Cardiac septum (tissue), 1 donor: ENCODE data around the gene NOS1AP. TPM values are rescaled to one million over a fixed set of nuclear protein-coding genes. Genes with fewer than 3 reads are reported as not detected.

ENCODE experiments used
- DNase-seq: peaks from one replicate; pipeline ENCODE4 v3.0.0-alpha.2; 2020; ENCODE audit warnings: low spot score
- intact Hi-C: fragments of 100-400 bp; cut with DNase I; formaldehyde crosslinking; loops from one replicate; pipeline ENCODE4 v1.14.0; 2022
- total RNA-seq: library from RNA; stranded (reverse); fragmentation: NEBNext Ultra II Directional; extraction: Animal tissue kit (Norgen Biotek cat#: 25700); gene quantifications from one replicate; pipeline ENCODE4 v1.2.1, GENCODE V29; 2021
- donor health status: DM: no; HTN: no; CAD: no.

The NOS1AP gene
- total RNA-seq, 1 donor from 2014 or later, result 2.0 TPM

- DNase-seq, result no peak
- intact Hi-C loops, result no loop called here
These were observed 312.7 kb downstream of the NOS1AP start for GRCh38 chr1:162381941-162382750.

GRCh38 chr1:162383091-162383490 lies 313.6 kb downstream of the NOS1AP start:
- no peak for DNase-seq
- intact Hi-C loops, result no loop called here

DNA sequence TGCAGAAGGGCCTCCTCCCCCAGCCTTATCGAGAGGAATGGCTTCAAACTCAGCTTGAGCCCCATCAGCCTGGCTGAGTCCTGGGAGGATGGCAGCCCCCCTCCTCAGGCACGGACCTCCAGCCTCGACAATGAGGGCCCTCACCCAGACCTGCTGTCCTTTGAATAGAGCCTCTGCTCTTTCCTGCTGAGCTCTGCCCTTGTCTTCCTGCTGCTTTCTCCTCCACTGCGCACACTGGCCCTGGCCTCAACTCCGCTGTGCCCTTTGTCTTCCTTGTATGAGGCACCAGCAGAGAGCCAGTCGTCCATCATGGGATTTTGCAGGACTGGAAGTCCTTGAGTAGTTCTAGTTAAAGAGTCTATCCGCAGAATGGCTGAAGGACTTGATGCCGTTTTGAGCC lies 314.0 kb downstream of the NOS1AP start:
- DNase-seq, result no peak
- intact Hi-C loops, result no loop called here

DNA sequence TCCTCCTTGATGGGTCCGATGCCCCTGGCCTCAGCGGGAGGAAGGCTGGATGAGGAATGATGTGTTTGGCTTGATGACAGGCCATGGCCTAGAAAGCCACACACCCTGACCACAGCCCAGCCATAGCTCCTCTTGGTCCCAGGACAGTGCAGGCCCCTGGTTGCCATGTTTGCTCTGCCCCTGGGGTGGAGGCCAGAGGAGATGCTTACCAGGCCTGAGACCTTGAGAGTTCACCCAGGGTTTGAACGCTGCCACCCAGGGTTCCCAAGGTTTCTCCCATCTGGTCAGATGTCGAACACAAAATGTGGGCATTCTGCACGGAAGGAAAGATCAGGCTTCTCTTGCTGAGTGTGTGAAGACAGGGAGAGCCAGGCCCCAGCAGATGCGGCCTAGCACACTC lies 314.6 kb downstream of the NOS1AP start:
- intact Hi-C loops, result no loop called here
- no peak for DNase-seq

GRCh38 chr1:162384601-162385279 lies 315.2 kb downstream of the NOS1AP start:
- intact Hi-C loops, result no loop called here
- no peak for DNase-seq

GRCh38 chr1:162385280-162385623 lies 315.8 kb downstream of the NOS1AP start:
- intact Hi-C loops, result no loop called here
- DNase-seq, result no peak

DNA sequence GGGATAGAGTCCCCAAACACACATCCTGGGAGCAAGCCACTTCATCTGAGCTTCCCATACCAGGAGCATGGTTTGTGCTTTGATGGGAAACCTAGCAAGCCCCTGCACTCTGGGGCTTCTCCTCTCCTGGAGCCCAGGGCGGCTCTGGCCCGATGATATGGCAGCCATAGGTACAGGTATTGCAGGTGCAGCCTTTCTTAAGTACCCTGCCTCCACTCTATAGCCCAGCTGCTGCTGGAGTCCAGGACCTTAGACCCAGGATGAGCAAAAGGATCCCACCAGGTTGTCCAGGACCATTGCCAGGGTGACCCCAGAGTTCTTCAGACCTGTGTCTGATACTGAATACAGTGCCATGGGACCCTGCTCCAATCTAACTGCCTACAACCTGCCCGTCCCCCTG lies 316.2 kb downstream of the NOS1AP start:
- intact Hi-C loops, result no loop called here
- DNase-seq, result no peak

- no peak for DNase-seq
- intact Hi-C loops, result no loop called here
These were observed 317.1 kb downstream of the NOS1AP start for GRCh38 chr1:162386292-162387225.

DNA sequence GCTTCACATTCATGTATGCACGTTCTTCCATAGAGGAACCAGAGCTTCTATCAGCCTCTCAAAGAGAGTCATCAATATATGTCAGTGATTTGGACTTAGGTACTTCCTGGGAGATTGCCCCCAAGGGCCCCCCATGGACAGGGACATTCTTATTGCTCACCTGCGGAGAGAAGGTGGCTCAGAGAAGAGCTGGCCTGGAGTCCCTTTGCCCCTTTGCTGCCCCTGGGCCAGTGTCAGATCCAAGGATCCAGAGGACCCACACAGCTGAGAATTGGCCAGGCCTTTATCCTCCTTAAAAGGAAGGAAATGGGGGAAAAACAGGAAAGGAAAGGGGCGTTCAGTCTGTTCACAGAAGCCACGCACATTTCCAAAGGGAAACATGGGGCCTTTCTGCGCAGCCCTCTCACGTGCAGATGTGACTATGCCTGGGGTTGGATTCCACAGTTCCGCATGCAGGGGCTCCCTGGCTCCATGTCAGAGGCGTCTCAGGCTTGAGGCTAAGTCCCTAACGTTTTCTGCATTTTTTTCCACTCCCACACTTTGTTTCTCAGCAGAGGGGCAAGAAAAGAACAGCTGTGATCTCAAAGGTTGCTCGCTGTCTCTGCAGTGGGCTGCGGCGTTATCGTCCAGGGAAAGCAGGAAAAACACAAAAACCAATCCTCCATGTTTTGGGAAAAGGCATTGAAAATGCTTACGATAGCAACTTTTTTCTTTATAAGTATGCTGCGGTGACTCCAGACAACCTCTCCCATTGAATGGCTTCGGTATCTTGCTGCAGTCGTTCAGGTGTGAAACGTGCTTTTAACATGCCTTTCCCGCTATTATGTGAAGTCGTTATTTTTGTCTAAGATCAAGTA lies 318.0 kb downstream of the NOS1AP start:
- intact Hi-C loops, result no loop called here
- no peak for DNase-seq

GRCh38 chr1:162388083-162388594 lies 318.6 kb downstream of the NOS1AP start:
- DNase-seq, result no peak
- intact Hi-C loops, result no loop called here

GRCh38 chr1:162388615-162389014 lies 319.1 kb downstream of the NOS1AP start:
- no peak for DNase-seq
- intact Hi-C loops, result no loop called here

DNA sequence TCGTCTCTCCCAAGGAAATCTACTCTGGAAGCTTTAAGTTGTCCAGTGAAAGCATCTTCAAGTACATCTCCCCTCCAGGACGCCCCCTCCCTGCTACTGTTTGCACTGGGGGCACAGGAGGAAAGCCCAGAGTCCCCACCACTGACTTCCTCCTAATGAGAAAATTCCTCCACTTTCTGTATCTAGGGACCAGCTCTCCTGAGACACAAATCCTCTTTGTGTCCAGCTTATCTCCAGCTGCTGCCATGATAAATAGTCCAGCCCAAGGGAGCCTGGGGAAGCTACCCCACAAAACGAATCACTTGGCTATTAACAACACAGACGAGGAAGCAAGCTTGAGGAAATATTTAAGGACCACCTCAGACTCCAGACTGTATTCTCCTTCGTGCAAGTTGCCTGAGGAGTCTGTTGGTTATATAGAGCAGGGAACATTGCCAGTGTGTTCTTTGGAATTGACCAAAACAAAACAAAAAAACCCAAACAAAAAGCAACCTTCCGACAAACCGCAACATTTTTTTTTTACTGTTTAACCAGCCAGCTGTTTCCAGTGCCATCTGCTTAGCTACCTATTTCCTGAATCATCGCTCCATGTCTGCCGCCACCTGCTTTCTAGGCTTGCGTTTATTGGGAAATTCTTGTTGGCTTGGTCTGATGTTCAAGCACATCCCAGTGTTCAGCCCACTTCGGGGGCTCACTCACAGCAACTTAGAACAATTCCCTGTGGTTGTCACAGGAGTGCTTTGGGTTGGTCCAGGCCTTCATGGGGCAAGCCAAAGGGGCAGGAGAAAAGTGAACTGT lies 319.7 kb downstream of the NOS1AP start:
- DNase-seq, result no peak
- intact Hi-C loops, result no loop called here

GRCh38 chr1:162389971-162390370 lies 320.5 kb downstream of the NOS1AP start:
- no peak for DNase-seq
- intact Hi-C loops, result loop anchor here (2.0 to 5.0 kb wide), 2 partner anchors 113 to 333 kb away; no protein-coding TSS in a partner anchor

DNA sequence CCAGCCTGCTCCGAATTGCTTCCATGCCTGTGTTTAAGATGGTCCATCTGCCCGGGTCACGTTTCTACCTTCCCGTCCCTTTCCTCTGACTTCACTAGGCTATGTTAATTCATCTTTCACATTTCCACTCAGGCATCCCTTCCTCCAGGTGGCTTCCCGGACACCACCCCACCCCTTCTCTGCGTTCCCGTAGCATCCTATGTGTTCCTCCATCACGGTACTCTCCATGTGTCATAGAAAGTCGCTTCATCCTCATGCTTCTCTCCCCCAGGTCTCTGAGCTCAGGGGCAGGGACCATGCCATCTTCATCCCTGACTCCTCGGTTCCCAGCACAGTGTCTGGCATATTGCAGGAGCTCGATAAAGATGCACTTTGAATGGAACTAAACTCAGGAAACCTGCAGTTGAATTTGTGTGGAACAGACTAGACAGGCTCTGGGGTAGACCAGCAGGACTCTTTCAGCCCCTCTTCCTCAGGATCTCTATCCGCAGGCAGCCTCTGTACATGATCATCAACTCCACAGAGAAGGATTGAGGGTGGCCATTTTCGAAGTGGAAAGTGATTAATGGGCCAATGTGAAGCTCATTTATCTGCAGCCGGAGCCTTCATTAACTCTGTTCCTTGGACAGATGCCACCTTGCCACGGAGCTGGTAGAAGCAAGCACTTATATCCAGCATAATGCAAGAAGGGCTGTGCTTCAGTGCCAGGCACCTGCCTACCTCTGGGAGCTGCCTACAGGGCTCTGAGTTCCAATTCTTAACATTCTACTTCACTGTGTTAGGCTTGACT lies 321.1 kb downstream of the NOS1AP start:
- intact Hi-C loops, result loop anchor here (2.0 to 5.0 kb wide), 2 partner anchors 113 to 334 kb away; no protein-coding TSS in a partner anchor

GRCh38 chr1:162391790-162392563 lies 322.5 kb downstream of the NOS1AP start:
- intact Hi-C loops, result loop anchor here (2.0 to 5.0 kb wide), 2 partner anchors 115 to 335 kb away; no protein-coding TSS in a partner anchor
- no peak for DNase-seq

More for the DNA sequence above, 321.1 kb downstream of the NOS1AP start:
- no peak for DNase-seq

DNA sequence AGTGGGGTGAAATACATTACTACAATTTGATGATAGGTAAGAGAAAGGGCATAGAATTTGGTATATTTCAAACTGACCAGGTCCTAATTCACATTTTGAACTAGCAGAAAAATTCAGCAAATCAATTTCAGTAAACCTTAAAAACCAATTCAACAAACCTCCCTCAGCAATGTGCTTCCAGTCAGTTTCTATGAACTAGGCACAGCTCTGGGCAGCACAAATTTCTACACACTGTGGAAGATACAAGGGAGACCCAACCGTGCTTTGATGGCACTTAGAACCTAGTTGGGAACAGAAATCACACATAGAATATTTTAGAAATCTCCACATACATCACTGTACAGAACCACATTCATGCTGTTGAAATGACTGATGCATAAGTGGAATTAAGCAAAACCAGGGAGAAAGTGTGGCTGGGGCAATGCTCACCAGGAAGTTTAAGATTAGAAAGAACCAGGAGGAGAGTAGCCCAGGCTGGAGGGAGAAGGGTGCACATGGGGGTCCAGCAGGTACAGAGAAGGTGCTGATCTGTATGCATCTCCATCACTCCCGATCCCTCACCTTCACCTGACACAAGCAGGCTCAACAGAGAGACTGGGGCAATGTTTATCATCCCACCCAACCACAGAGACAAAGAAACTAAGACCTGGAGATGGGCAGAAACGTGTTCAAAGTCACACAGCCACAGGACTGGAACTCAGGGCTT lies 326.9 kb downstream of the NOS1AP start:
- intact Hi-C loops, result no loop called here
- no peak for DNase-seq
